CD4-positive, alpha-beta memory T cell (primary cell): ENCODE data around the gene CDH7. TPM values are rescaled to one million over a fixed set of nuclear protein-coding genes. Genes with fewer than 3 reads are reported as not detected.

Experiments
- CTCF ChIA-PET: fragments of 350-600 bp; sonication (Branson Sonifier 250); formaldehyde crosslinking; loops from one replicate; lab custom pipeline; 2021; ENCODE audit warnings: inconsistent platforms; ENCODE audit not compliant: partially characterized antibody; lab: Charles Lee
- POLR2A ChIA-PET: fragments of 350-600 bp; sonication (Branson Sonifier 250); formaldehyde crosslinking; loops from one replicate; lab custom pipeline; 2021; ENCODE audit not compliant: partially characterized antibody; lab: Charles Lee
- DNase-seq, 5 donors: peaks; one replicate each; pipeline versions ENCODE4 v3.0.0 to v3.0.0-alpha.2; 2020 to 2022; ENCODE audit warnings: mixed read lengths in 1 of 5
- H3K27ac ChIP-seq: one replicate; pipeline ENCODE4 v1.7.0; 2013; ENCODE audit warnings: low read depth, low read length
- H3K27me3 ChIP-seq: 2 replicates; pipeline ENCODE4 v1.7.0; 2013; ENCODE audit warnings: mild to moderate bottlenecking, low read length, moderate library complexity; ENCODE audit not compliant: insufficient read depth
- H3K36me3 ChIP-seq: 2 replicates; pipeline ENCODE4 v1.7.0; 2013; ENCODE audit warnings: mild to moderate bottlenecking, low read length, moderate library complexity; ENCODE audit not compliant: insufficient read depth
- H3K4me1 ChIP-seq: 2 replicates; pipeline ENCODE4 v1.7.0; 2013; ENCODE audit warnings: mild to moderate bottlenecking, low read length, moderate library complexity; ENCODE audit not compliant: insufficient read depth
- H3K4me3 ChIP-seq, 2 donors: one replicate each; pipeline ENCODE4 v1.7.0; 2013; ENCODE audit warnings: low read length in 2 of 2, mild to moderate bottlenecking in 1 of 2
- H3K9me3 ChIP-seq, 2 donors: one replicate each; pipeline ENCODE4 v1.7.0; 2013; ENCODE audit warnings: low read length in 2 of 2, control low read depth in 1 of 2; ENCODE audit not compliant: control insufficient read depth in 1 of 2
- H3K27ac Mint-ChIP-seq, 7 donors: one replicate each; pipeline ENCODE4 v1.8.0; 2020 to 2021; ENCODE audit warnings: mixed read lengths in 7 of 7, mild to moderate bottlenecking in 6 of 7, inconsistent platforms in 3 of 7, moderate library complexity in 3 of 7
- H3K27me3 Mint-ChIP-seq, 2 donors: one replicate each; pipeline ENCODE4 v1.8.0; 2020 to 2021; ENCODE audit warnings: mixed read lengths in 2 of 2
- H3K36me3 Mint-ChIP-seq, 2 donors: one replicate each; pipeline ENCODE4 v1.8.0; 2020 to 2021; ENCODE audit warnings: mixed read lengths in 2 of 2, inconsistent platforms in 1 of 2, mild to moderate bottlenecking in 1 of 2
- H3K4me1 Mint-ChIP-seq, 4 donors: one replicate each; pipeline ENCODE4 v1.8.0; 2020 to 2021; ENCODE audit warnings: mixed read lengths in 4 of 4, mild to moderate bottlenecking in 1 of 4
- H3K4me3 Mint-ChIP-seq, 8 donors: one replicate each; pipeline ENCODE4 v1.8.0; 2020 to 2021; ENCODE audit warnings: mixed read lengths in 8 of 8, mild to moderate bottlenecking in 7 of 8, moderate library complexity in 6 of 8, inconsistent platforms in 3 of 8
- H3K9me3 Mint-ChIP-seq, 8 donors: one replicate each; pipeline ENCODE4 v1.8.0; 2020 to 2021; ENCODE audit warnings: mixed read lengths in 8 of 8, mild to moderate bottlenecking in 5 of 8, inconsistent platforms in 3 of 8, moderate library complexity in 1 of 8
- intact Hi-C: fragments of 100-400 bp; cut with micrococcal nuclease; formaldehyde crosslinking; loops from one replicate; pipeline ENCODE4 v1.15.1; 2023
- polyA plus RNA-seq, 2 donors: library from polyadenylated mRNA; unstranded; fragments of 300-500 nt; fragmentation: Illumina TruSeq; gene quantifications; one replicate each; pipeline ENCODE4 v1.2.3, GENCODE V29; 2021
- total RNA-seq, 2 experiments: library from RNA; stranded (reverse); gene quantifications; one replicate each; pipeline ENCODE4 v1.2.3, GENCODE V29; 2021

CDH7 gene
- not detected for total RNA-seq
- polyA plus RNA-seq = not detected

GRCh38 chr18:65750389-65751154, at the start of gene CDH7:
CDH7 (plus strand) TSS chr18:65751012; CDS start chr18:65762843, 11,831 bp downstream.
- ChIA-PET POLR2A (no interaction called here), CTCF (no interaction called here)
- H3K4me1 ChIP-seq = no peaks in the 10 kb centered on the region
- H3K9me3 ChIP-seq = no peaks in the 10 kb centered on the region
- Mint-ChIP-seq H3K9me3 (peaks cover 0 to 23% (median 12%) of the 10 kb centered on the region in 8 donors), H3K4me1 (no peaks in the 10 kb centered on the region), H3K27ac (no peak within 1 kb of the TSS), H3K4me3 (peak within 1 kb of the TSS in 1 of 8 donors; percentile 40), H3K27me3 (peaks cover 1 to 4% of the 10 kb centered on the region in 2 donors), H3K36me3 (no peaks in the 10 kb centered on the region)
- no peak within 1 kb of the TSS for H3K27ac ChIP-seq
- no peaks in the 10 kb centered on the region for H3K27me3 ChIP-seq
- DNase-seq = no peak
- intact Hi-C loops = no loop called here
- H3K36me3 ChIP-seq = no peaks in the 10 kb centered on the region
- no peak within 1 kb of the TSS for H3K4me3 ChIP-seq

GRCh38 chr18:65704046-65704445, 46.8 kb upstream of the CDH7 start:
- Mint-ChIP-seq H3K4me1 (no peaks in the 10 kb centered on the region), H3K4me3 (no peak overlapping the region), H3K36me3 (no peaks in the 10 kb centered on the region), H3K9me3 (peaks cover 0 to 9% (median 6%) of the 10 kb centered on the region in 8 donors), H3K27ac (no peak overlapping the region), H3K27me3 (no peaks in the 10 kb centered on the region)
- Histone ChIP-seq H3K4me1 (no peaks in the 10 kb centered on the region), H3K27me3 (no peaks in the 10 kb centered on the region), H3K36me3 (no peaks in the 10 kb centered on the region), H3K4me3 (no peak overlapping the region), H3K27ac (no peak overlapping the region), H3K9me3 (no peaks in the 10 kb centered on the region)
- DNase-seq = no peak
- intact Hi-C loops = no loop called here
- CTCF ChIA-PET = no interaction called here
- POLR2A ChIA-PET = no interaction called here

- H3K4me3 Mint-ChIP-seq = no peak overlapping the region
- Histone ChIP-seq H3K9me3 (no peaks in the 10 kb centered on the region), H3K27ac (no peak overlapping the region), H3K27me3 (no peaks in the 10 kb centered on the region), H3K36me3 (no peaks in the 10 kb centered on the region), H3K4me3 (no peak overlapping the region), H3K4me1 (no peaks in the 10 kb centered on the region)
- H3K27ac Mint-ChIP-seq = no peak overlapping the region
- intact Hi-C loops = no loop called here
- H3K9me3 Mint-ChIP-seq = peaks cover 0 to 10% (median 6%) of the 10 kb centered on the region in 8 donors
- CTCF ChIA-PET = no interaction called here
- H3K4me1 Mint-ChIP-seq = no peaks in the 10 kb centered on the region
- POLR2A ChIA-PET = no interaction called here
- H3K36me3 Mint-ChIP-seq = no peaks in the 10 kb centered on the region
- no peak for DNase-seq
- H3K27me3 Mint-ChIP-seq = no peaks in the 10 kb centered on the region
Observed at GRCh38 chr18:65706646-65707045, 44.2 kb upstream of the CDH7 start.

GRCh38 chr18:65711493-65711892, 39.3 kb upstream of the CDH7 start:
- H3K4me1 ChIP-seq = no peaks in the 10 kb centered on the region
- Mint-ChIP-seq H3K4me3 (no peak overlapping the region), H3K27me3 (no peaks in the 10 kb centered on the region), H3K4me1 (no peaks in the 10 kb centered on the region), H3K36me3 (no peaks in the 10 kb centered on the region), H3K9me3 (peaks cover 0 to 12% (median 7%) of the 10 kb centered on the region in 8 donors), H3K27ac (no peak overlapping the region)
- DNase-seq = no peak
- H3K9me3 ChIP-seq = no peaks in the 10 kb centered on the region
- H3K27me3 ChIP-seq = no peaks in the 10 kb centered on the region
- H3K4me3 ChIP-seq = no peak overlapping the region
- POLR2A ChIA-PET = no interaction called here
- intact Hi-C loops = no loop called here
- CTCF ChIA-PET = no interaction called here
- H3K27ac ChIP-seq = no peak overlapping the region
- H3K36me3 ChIP-seq = no peaks in the 10 kb centered on the region

GRCh38 chr18:65721619-65722018, 29.2 kb upstream of the CDH7 start:
- no peaks in the 10 kb centered on the region for H3K36me3 Mint-ChIP-seq
- no peak overlapping the region for H3K4me3 Mint-ChIP-seq
- H3K4me1 Mint-ChIP-seq = no peaks in the 10 kb centered on the region
- peaks cover 0 to 14% (median 6%) of the 10 kb centered on the region in 8 donors for H3K9me3 Mint-ChIP-seq
- intact Hi-C loops = no loop called here
- no peak for DNase-seq
- H3K27me3 ChIP-seq = no peaks in the 10 kb centered on the region
- H3K4me3 ChIP-seq = no peak overlapping the region
- POLR2A ChIA-PET = no interaction called here
- no peaks in the 10 kb centered on the region for H3K36me3 ChIP-seq
- no peak overlapping the region for H3K27ac Mint-ChIP-seq
- H3K27me3 Mint-ChIP-seq = no peaks in the 10 kb centered on the region
- no peaks in the 10 kb centered on the region for H3K9me3 ChIP-seq
- no peak overlapping the region for H3K27ac ChIP-seq
- no peaks in the 10 kb centered on the region for H3K4me1 ChIP-seq
- CTCF ChIA-PET = no interaction called here

- CTCF ChIA-PET = no interaction called here
- H3K4me1 Mint-ChIP-seq = no peaks in the 10 kb centered on the region
Observed at GRCh38 chr18:65725251-65726050, 25.4 kb upstream of the CDH7 start.

GRCh38 chr18:65735155-65735554, 15.7 kb upstream of the CDH7 start:
- Histone ChIP-seq H3K27me3 (no peaks in the 10 kb centered on the region), H3K27ac (no peak overlapping the region), H3K4me1 (no peaks in the 10 kb centered on the region), H3K4me3 (no peak overlapping the region), H3K9me3 (no peaks in the 10 kb centered on the region), H3K36me3 (no peaks in the 10 kb centered on the region)
- Mint-ChIP-seq H3K4me3 (no peak overlapping the region), H3K27me3 (no peaks in the 10 kb centered on the region), H3K9me3 (peaks cover 0 to 12% (median 3%) of the 10 kb centered on the region in 8 donors), H3K27ac (no peak overlapping the region), H3K36me3 (no peaks in the 10 kb centered on the region), H3K4me1 (no peaks in the 10 kb centered on the region)
- POLR2A ChIA-PET = no interaction called here
- CTCF ChIA-PET = no interaction called here
- intact Hi-C loops = no loop called here
- no peak for DNase-seq

More at GRCh38 chr18:65725251-65726050, 25.4 kb upstream of the CDH7 start:
- Histone ChIP-seq H3K4me3 (no peak overlapping the region), H3K9me3 (no peaks in the 10 kb centered on the region), H3K27me3 (no peaks in the 10 kb centered on the region), H3K4me1 (no peaks in the 10 kb centered on the region), H3K27ac (no peak overlapping the region), H3K36me3 (no peaks in the 10 kb centered on the region)
- Mint-ChIP-seq H3K4me3 (no peak overlapping the region), H3K27me3 (no peaks in the 10 kb centered on the region), H3K27ac (no peak overlapping the region), H3K36me3 (no peaks in the 10 kb centered on the region), H3K9me3 (peaks cover 0 to 20% (median 5%) of the 10 kb centered on the region in 8 donors)
- intact Hi-C loops = no loop called here
- POLR2A ChIA-PET = no interaction called here
- DNase-seq = no peak
